ENCODE measurements around the gene PIK3AP1.
"Not testable (repeated sequence)": the region's sequence is repeated elsewhere in the genome, so short reads cannot be mapped to it uniquely, and the experiment has no call there.

- not testable (repeated sequence) for TF ChIP-seq CTCF (IDR thresholded peaks at IDR 0.05 in 4 of 5, conservative IDR thresholded peaks at IDR 0.05 in 1 of 5); POLR2A (IDR thresholded peaks at IDR 0.05)
These were observed 17.1 kb upstream of the PIK3AP1 start for GRCh38 chr10:96737307-96737902.

Measured in gastrocnemius medialis (tissue), 4 donors.